IMR-90 (cell line): Measurements from ENCODE around the gene SLC35F3. TPM values are rescaled to one million over a fixed set of nuclear protein-coding genes. Genes with fewer than 3 reads are reported as not detected.
A peak's percentile ranks its signal among the peaks of the same experiment; 100 is the strongest.

ENCODE experiments used
- ATAC-seq: fragments of 200-7000 bp; cut with Tn5 transposase; 2 replicates; pipeline ENCODE4 v1.9.1; 2020; ENCODE audit warnings: low read depth, mild to moderate bottlenecking, moderate library complexity
- BruUV-seq: library from RNA; stranded (reverse); fragments of 400-500 nt; replicated peaks from 2 replicates; lab custom pipeline; 2021; lab: Mats Ljungman, UMichigan
- CTCF ChIA-PET: fragments of 300-600 bp; formaldehyde crosslinking; extraction: SDS; loops from one replicate; lab custom pipeline; 2021; ENCODE audit warnings: antibody characterized with exemption; lab: Yijun Ruan, JAX
- POLR2A ChIA-PET: fragments of 300-600 bp; sonication (Branson Sonifier 250); formaldehyde crosslinking; loops from one replicate; lab custom pipeline; 2022; ENCODE audit warnings: antibody characterized with exemption; ENCODE audit not compliant: unreplicated experiment; lab: Charles Lee
- DNase-seq: peaks from one replicate; pipeline ENCODE4 v3.0.0; 2013
- H2AFZ ChIP-seq: replicated peaks from 2 replicates; pipeline ENCODE3; 2013; ENCODE audit warnings: low read length, mild to moderate bottlenecking; ENCODE audit not compliant: poor library complexity
- H2AK5ac ChIP-seq: 2 replicates; pipeline ENCODE4 v1.6.1; 2013; ENCODE audit warnings: low read depth, low read length, inconsistent platforms
- H2AK9ac ChIP-seq: replicated peaks from 2 replicates; pipeline ENCODE3; 2013; ENCODE audit warnings: mild to moderate bottlenecking, low read depth, low read length, moderate library complexity; ENCODE audit not compliant: poor library complexity
- H2BK120ac ChIP-seq: 2 replicates; pipeline ENCODE4 v1.6.1; 2013; ENCODE audit warnings: low read depth, low read length, inconsistent platforms
- H2BK15ac ChIP-seq: 3 replicates; pipeline ENCODE4 v1.6.1; 2013; ENCODE audit warnings: low read depth, low read length, inconsistent platforms
- H2BK20ac ChIP-seq: 2 replicates; pipeline ENCODE4 v1.6.1; 2013; ENCODE audit warnings: low read depth, mild to moderate bottlenecking, inconsistent platforms, low read length, moderate library complexity
- H2BK5ac ChIP-seq: 2 replicates; pipeline ENCODE4 v1.6.1; 2013; ENCODE audit warnings: mild to moderate bottlenecking, low read depth, low read length, inconsistent platforms; ENCODE audit not compliant: poor library complexity, severe bottlenecking
- H3K14ac ChIP-seq: replicated peaks from 2 replicates; pipeline ENCODE4 v1.6.1; 2013; ENCODE audit warnings: low read depth, low read length, inconsistent platforms
- H3K18ac ChIP-seq: 2 replicates; pipeline ENCODE4 v1.6.1; 2013; ENCODE audit warnings: low read depth, low read length, control low read depth
- H3K23ac ChIP-seq: 2 replicates; pipeline ENCODE4 v1.6.1; 2013; ENCODE audit warnings: low read depth, low read length, inconsistent platforms
- H3K27ac ChIP-seq: 2 replicates; pipeline ENCODE4 v1.5.1; 2013; ENCODE audit warnings: mild to moderate bottlenecking, control low read depth, low read length; ENCODE audit not compliant: insufficient read depth
- H3K27me3 ChIP-seq: 2 replicates; pipeline ENCODE4 v1.6.1; 2013; ENCODE audit warnings: low read length; ENCODE audit not compliant: control insufficient read depth, insufficient read depth
- H3K36me3 ChIP-seq: 2 replicates; pipeline ENCODE4 v1.6.1; 2013; ENCODE audit warnings: low read length, mixed read lengths; ENCODE audit not compliant: control insufficient read depth, insufficient read depth
- H3K4ac ChIP-seq: 2 replicates; pipeline ENCODE4 v1.6.1; 2013; ENCODE audit warnings: low read depth, low read length, inconsistent platforms
- H3K4me1 ChIP-seq: 2 replicates; pipeline ENCODE4 v1.6.1; 2013; ENCODE audit warnings: low read length, mixed read lengths; ENCODE audit not compliant: control insufficient read depth, insufficient read depth
- H3K4me2 ChIP-seq: 2 replicates; pipeline ENCODE4 v1.6.1; 2013; ENCODE audit warnings: low read depth, mild to moderate bottlenecking, control low read depth, low read length, moderate library complexity
- H3K4me3 ChIP-seq: 2 replicates; pipeline ENCODE4 v1.5.1; 2013; ENCODE audit warnings: low read depth, mild to moderate bottlenecking, control low read depth, low read length, moderate library complexity; ENCODE audit not compliant: insufficient read depth
- H3K56ac ChIP-seq: 2 replicates; pipeline ENCODE4 v1.6.1; 2013; ENCODE audit warnings: low read length, inconsistent platforms; ENCODE audit not compliant: insufficient read depth; ENCODE audit errors: extremely low read depth
- H3K79me1 ChIP-seq, 2 experiments: 2 replicates each; pipeline ENCODE4 v1.6.1; 2013; ENCODE audit warnings: low read length in 2 of 2, inconsistent platforms in 1 of 2, low read depth in 1 of 2
- H3K9ac ChIP-seq: 2 replicates; pipeline ENCODE4 v1.6.1; 2013; ENCODE audit warnings: low read depth, low read length, control low read depth
- H3K9me1 ChIP-seq: 2 replicates; pipeline ENCODE4 v1.6.1; 2013; ENCODE audit warnings: low read length, inconsistent platforms; ENCODE audit not compliant: insufficient read depth
- H3K9me3 ChIP-seq: 2 replicates; pipeline ENCODE4 v1.6.1; 2013; ENCODE audit warnings: low read length; ENCODE audit not compliant: control insufficient read depth, insufficient read depth
- H4K20me1 ChIP-seq: 2 replicates; pipeline ENCODE4 v1.6.1; 2013; ENCODE audit warnings: low read length, inconsistent platforms; ENCODE audit not compliant: insufficient read depth
- H4K5ac ChIP-seq: 2 replicates; pipeline ENCODE4 v1.6.1; 2013; ENCODE audit warnings: mild to moderate bottlenecking, low read depth, low read length, control low read depth
- H4K8ac ChIP-seq, 2 experiments: 2 replicates each; pipeline ENCODE4 v1.6.1; 2013; ENCODE audit warnings: low read depth in 2 of 2, low read length in 2 of 2, control low read depth in 1 of 2, inconsistent platforms in 1 of 2
- H4K91ac ChIP-seq: 2 replicates; pipeline ENCODE4 v1.6.1; 2013; ENCODE audit warnings: low read depth, low read length, inconsistent platforms; ENCODE audit not compliant: insufficient read depth
- CHD1 ChIP-seq: IDR thresholded peaks from 2 replicates; pipeline ENCODE4 v1.6.1; 2012; ENCODE audit warnings: low read depth, low read length, improper control_type of control experiment
- FOS ChIP-seq: fragments of 150-350 bp; IDR thresholded peaks from 2 replicates; pipeline ENCODE4 v1.6.1; 2016; ENCODE audit warnings: low read depth, low read length
- MAZ ChIP-seq: IDR thresholded peaks from 2 replicates; pipeline ENCODE4 v1.6.1; 2012; ENCODE audit warnings: low read depth, mild to moderate bottlenecking, low read length, improper control_type of control experiment, moderate library complexity, borderline replicate concordance
- MXI1 ChIP-seq: IDR thresholded peaks from 2 replicates; pipeline ENCODE4 v1.6.1; 2012; ENCODE audit warnings: low read depth, mild to moderate bottlenecking, low read length, moderate library complexity, borderline replicate concordance
- NFE2L2 ChIP-seq: fragments of 150-350 bp; IDR thresholded peaks from 2 replicates; pipeline ENCODE4 v1.6.1; 2016; ENCODE audit warnings: low read depth, mild to moderate bottlenecking, low read length
- POLR2A ChIP-seq: IDR thresholded peaks from 2 replicates; pipeline ENCODE4 v1.6.1; 2012; ENCODE audit warnings: mild to moderate bottlenecking, low read depth, low read length
- USF2 ChIP-seq: fragments of 150-350 bp; IDR thresholded peaks from 2 replicates; pipeline ENCODE4 v1.6.1; 2017; ENCODE audit warnings: mild to moderate bottlenecking, antibody characterized with exemption, low read length, low read depth
- WGBS, 2 experiments: methylation state at CpG; one replicate each; pipeline versions ENCODE4 v1.1.5 to v1.1.7; 2013; ENCODE audit warnings: missing lambda C conversion rate in 2 of 2; ENCODE audit not compliant: insufficient read length in 1 of 2; ENCODE audit errors: extremely low coverage in 2 of 2; 5-methylcytosine and 5-hydroxymethylcytosine counted together
- dilution Hi-C: fragments of 300-500 bp; cut with HindIII; formaldehyde crosslinking; loops from one replicate; pipeline ENCODE4 v1.14.3; 2018; ENCODE audit warnings: low sequenced_read_pairs; ENCODE audit not compliant: unreplicated experiment
- in situ Hi-C: fragments of 300-500 bp; cut with MboI; formaldehyde crosslinking; loops from 3 replicates; pipeline ENCODE4 v1.14.3; 2019; ENCODE audit warnings: low sequenced_read_pairs, inconsistent platforms, mixed read lengths
- intact Hi-C: fragments of 100-400 bp; cut with micrococcal nuclease; formaldehyde crosslinking; loops from 2 replicates; pipeline ENCODE4 v1.10.0; 2022
- polyA plus RNA-seq, 3 experiments: library from polyadenylated mRNA; depleted of rRNA; stranded (reverse); fragments of >200 nt; gene quantifications; 2 replicates each; pipeline ENCODE4 v1.2.3, GENCODE V29; 2012; ENCODE audit warnings: low replicate concordance in 1 of 3
- total RNA-seq: library from RNA; depleted of rRNA; stranded (reverse); fragments of >200 nt; gene quantifications from 2 replicates; pipeline ENCODE4 v1.2.3, GENCODE V29; 2012

SLC35F3 gene
- total and polyA plus RNA-seq, 2 of the 4 experiments (the other 2 are of a cell fraction) = under 0.01 to 0.17 TPM

GRCh38 chr1:234135501-234135900, 231.0 kb downstream of the SLC35F3 start:
- Histone ChIP-seq H2AFZ (no peak overlapping the region), H2BK120ac (no peak overlapping the region; the same call in 1 of the 2 replicates), H3K4me3 (no peak overlapping the region), H3K4me1 (no peaks in the 10 kb centered on the region; the same call in 1 of the 2 replicates), H3K4me2 (no peak overlapping the region), H3K79me1 (no peaks in the 10 kb centered on the region), H2BK20ac (no peak overlapping the region), H2BK5ac (no peak overlapping the region), H3K9me1 (no peaks in the 10 kb centered on the region), H4K91ac (no peak overlapping the region), H2BK15ac (peak overlapping the region; percentile 72; the same call in 1 of the 3 replicates), H4K5ac (no peak overlapping the region), H3K9ac (no peak overlapping the region), H3K56ac (no peak overlapping the region), H2AK5ac (peak overlapping the region; percentile 25; the same call in 1 of the 2 replicates), H4K8ac (no peak overlapping the region), H3K27me3 (no peaks in the 10 kb centered on the region), H3K18ac (no peak overlapping the region), H3K14ac (no peak overlapping the region), H3K23ac (no peak overlapping the region), H3K9me3 (no peaks in the 10 kb centered on the region), H3K27ac (no peak overlapping the region), H4K20me1 (no peaks in the 10 kb centered on the region), H3K4ac (no peak overlapping the region), H3K36me3 (no peaks in the 10 kb centered on the region), H2AK9ac (no peak overlapping the region)
- dilution Hi-C loops (no loop called here), in situ Hi-C loops (loop anchor here (25.0 kb wide), 2 partner anchors 177 to 977 kb away; no protein-coding TSS in a partner anchor), intact Hi-C loops (no loop called here)
- no peak for ATAC-seq
- 61% methylated on average over 2 of the region's 4 CpGs; no CpG with 5 or more reads in 1 of the 2 experiments for WGBS, 2 experiments
- ChIA-PET CTCF (no interaction called here), POLR2A (no interaction called here)
- BruUV-seq = no TSS peak
- no peak for DNase-seq
- TF ChIP-seq CHD1 (no peak), FOS (no peak), MXI1 (no peak), POLR2A (no peak), NFE2L2 (no peak), USF2 (no peak), MAZ (no peak)
